ENCODE measurements around the gene MYO9A.

The MYO9A gene

GRCh38 chr15:71815301-71815700, 302.6 kb downstream of the MYO9A start:
- H3K4me3 ChIP-seq (ENCODE audit: low read depth, low read length), result no peak overlapping the region
- in situ Hi-C loops (cut with HindIII; ENCODE audit: low sequenced_read_pairs), result no loop called here
- DNase-seq (ENCODE audit: low read depth, low spot score), result no peak
- no peak for TF ChIP-seq CTCF (IDR thresholded peaks at IDR 0.05; ENCODE audit: low read depth, low read length)

GRCh38 chr15:71813723-71814470, 304.1 kb downstream of the MYO9A start:
- TF ChIP-seq CTCF (IDR thresholded peaks at IDR 0.05; ENCODE audit: low read depth, low read length), result no peak
- DNase-seq (ENCODE audit: low read depth, low spot score), result no peak
- in situ Hi-C loops (cut with HindIII; ENCODE audit: low sequenced_read_pairs), result no loop called here
- H3K4me3 ChIP-seq (ENCODE audit: low read depth, low read length), result no peak overlapping the region

- no peak for TF ChIP-seq CTCF (IDR thresholded peaks at IDR 0.05; ENCODE audit: low read depth, low read length)
- in situ Hi-C loops (cut with HindIII; ENCODE audit: low sequenced_read_pairs), result no loop called here
- DNase-seq (ENCODE audit: low read depth, low spot score), result no peak
- no peak overlapping the region for H3K4me3 ChIP-seq (ENCODE audit: low read depth, low read length)
Measured at GRCh38 chr15:71812966-71813722, 304.8 kb downstream of the MYO9A start.

- no peak overlapping the region for H3K4me3 ChIP-seq (ENCODE audit: low read depth, low read length)
- no peak for DNase-seq (ENCODE audit: low read depth, low spot score)
- in situ Hi-C loops (cut with HindIII; ENCODE audit: low sequenced_read_pairs), result no loop called here
- no peak for TF ChIP-seq CTCF (IDR thresholded peaks at IDR 0.05; ENCODE audit: low read depth, low read length)
Measured at GRCh38 chr15:71811752-71812735, 305.9 kb downstream of the MYO9A start.

- no peak overlapping the region for H3K4me3 ChIP-seq (ENCODE audit: low read depth, low read length)
- in situ Hi-C loops (cut with HindIII; ENCODE audit: low sequenced_read_pairs), result no loop called here
- no peak for DNase-seq (ENCODE audit: low read depth, low spot score)
- TF ChIP-seq CTCF (IDR thresholded peaks at IDR 0.05; ENCODE audit: low read depth, low read length), result no peak
Measured at GRCh38 chr15:71811036-71811736, 306.8 kb downstream of the MYO9A start.
